HCT116 (cell line): ENCODE data around the gene RAPGEF6. TPM values are rescaled to one million over a fixed set of nuclear protein-coding genes. Genes with fewer than 3 reads are reported as not detected.

Experiments used
- ATAC-seq: fragments of 200-7000 bp; cut with Tn5 transposase; 2 replicates; pipeline ENCODE4 v1.9.1; 2020; ENCODE audit warnings: mild to moderate bottlenecking, moderate library complexity
- BruUV-seq: library from RNA; stranded (reverse); fragments of 400-500 nt; replicated peaks from 2 replicates; lab custom pipeline; 2021; lab: Mats Ljungman, UMichigan
- CTCF ChIA-PET: fragments of 300-600 bp; sonication (Branson Sonifier 250); formaldehyde crosslinking; loops from one replicate; lab custom pipeline; 2021; ENCODE audit warnings: antibody characterized with exemption; lab: Charles Lee
- POLR2A ChIA-PET: fragments of 300-600, 350-600 bp; sonication (Branson Sonifier 250); formaldehyde crosslinking; loops from one replicate; lab custom pipeline; 2021; ENCODE audit warnings: antibody characterized with exemption; lab: Charles Lee
- RAD21 ChIA-PET, 2 experiments: fragments of 300-600 bp; sonication (Branson Sonifier 250); formaldehyde crosslinking; loops; one replicate each; lab custom pipeline; 2023; ENCODE audit warnings: low total read pairs in 2 of 2; ENCODE audit not compliant: uncharacterized antibody in 2 of 2, unreplicated experiment in 2 of 2, low non-redundant PET in 1 of 2; lab: Charles Lee
- DNase-seq: peaks from one replicate; pipeline ENCODE4 v3.0.0-alpha.2; 2010; ENCODE audit warnings: low read depth, low spot score
- H2AFZ ChIP-seq: fragments of 200-600 bp; shearing (Covaris generic), sonication (generic); 2 replicates; pipeline ENCODE4 v1.6.1; 2017; ENCODE audit warnings: low read depth, mixed run types, mixed read lengths, antibody characterized with exemption, low read length; ENCODE audit not compliant: poor library complexity, severe bottlenecking
- H3K27ac ChIP-seq: 2 replicates; pipeline ENCODE4 v1.5.1; 2012; ENCODE audit warnings: low read depth, low read length
- H3K27me3 ChIP-seq: fragments of 200-600 bp; sonication (generic); 2 replicates; pipeline ENCODE4 v1.6.1; 2016; ENCODE audit warnings: mixed run types, low read length, mixed read lengths; ENCODE audit not compliant: insufficient read depth
- H3K36me3 ChIP-seq, 2 experiments: fragments of 200-500 bp in 1 of 2; fragments of 200-600 bp in 1 of 2; sonication (Bioruptor generic) in 1 of 2; sonication (generic) in 1 of 2; 2 replicates each; pipeline versions ENCODE4 v1.5.1 to v1.6.1; 2014 to 2016; ENCODE audit warnings: low read length in 2 of 2, inconsistent platforms in 1 of 2, mixed read lengths in 1 of 2, mixed run types in 1 of 2; ENCODE audit not compliant: insufficient read depth in 2 of 2, control insufficient read depth in 1 of 2
- H3K4me1 ChIP-seq, 2 experiments: fragments of 200-600 bp in 1 of 2; sonication (generic) in 1 of 2; 2 replicates each; pipeline versions ENCODE4 v1.5.1 to v1.6.1; 2012 to 2017; ENCODE audit warnings: low read length in 2 of 2, inconsistent platforms in 1 of 2, mild to moderate bottlenecking in 1 of 2, mixed read lengths in 1 of 2, mixed run types in 1 of 2, moderate library complexity in 1 of 2; ENCODE audit not compliant: insufficient read depth in 2 of 2, control insufficient read depth in 1 of 2
- H3K4me2 ChIP-seq: fragments of 200-600 bp; sonication (generic); 2 replicates; pipeline ENCODE4 v1.6.1; 2017; ENCODE audit warnings: mixed run types, low read length, mixed read lengths
- H3K4me3 ChIP-seq, 2 experiments: fragments of 200-600 bp in 1 of 2; sonication (generic) in 1 of 2; replicated peaks in 1 of 2; 2 replicates each; pipeline ENCODE4 v1.5.1; 2011 to 2016; ENCODE audit warnings: low read length in 2 of 2, control low read depth in 1 of 2, low read depth in 1 of 2, mild to moderate bottlenecking in 1 of 2, mixed read lengths in 1 of 2, mixed run types in 1 of 2
- H3K79me2 ChIP-seq: fragments of 200-600 bp; sonication (generic); 2 replicates; pipeline ENCODE4 v1.6.1; 2017; ENCODE audit warnings: mild to moderate bottlenecking, mixed run types, low read length, moderate library complexity, mixed read lengths; ENCODE audit not compliant: insufficient read depth
- H3K9ac ChIP-seq: fragments of 200-600 bp; sonication (generic); 2 replicates; pipeline ENCODE4 v1.6.1; 2016; ENCODE audit warnings: low read length, mixed read lengths
- H3K9me2 ChIP-seq: fragments of 200-600 bp; sonication (generic), shearing (Covaris generic); 2 replicates; pipeline ENCODE4 v1.6.1; 2017; ENCODE audit warnings: mixed run types, mild to moderate bottlenecking, moderate library complexity; ENCODE audit not compliant: insufficient read depth
- H3K9me3 ChIP-seq, 2 experiments: fragments of 200-500 bp in 1 of 2; fragments of 200-600 bp in 1 of 2; sonication (Bioruptor generic) in 1 of 2; sonication (generic) in 1 of 2; 2 replicates each; pipeline ENCODE4 v1.6.1; 2014 to 2017; ENCODE audit warnings: low read length in 2 of 2, mixed read lengths in 2 of 2, inconsistent platforms in 1 of 2, low read depth in 1 of 2, mild to moderate bottlenecking in 1 of 2, mixed run types in 1 of 2, moderate library complexity in 1 of 2; ENCODE audit not compliant: control insufficient read depth in 1 of 2, insufficient read depth in 1 of 2
- H4K20me1 ChIP-seq: fragments of 200-600 bp; sonication (generic), shearing (Covaris generic); 2 replicates; pipeline ENCODE4 v1.6.1; 2017; ENCODE audit warnings: mixed run types, mild to moderate bottlenecking, moderate library complexity; ENCODE audit not compliant: insufficient read depth
- ATF3 ChIP-seq: IDR thresholded peaks from 2 replicates; pipeline ENCODE4 v1.6.1; 2012
- CEBPB ChIP-seq: IDR thresholded peaks from 2 replicates; pipeline ENCODE4 v1.6.1; 2012; ENCODE audit warnings: low read depth
- EGR1 ChIP-seq: IDR thresholded peaks from 2 replicates; pipeline ENCODE4 v1.6.1; 2012; ENCODE audit warnings: low read depth
- ELF1 ChIP-seq: IDR thresholded peaks from 2 replicates; pipeline ENCODE4 v1.6.1; 2012; ENCODE audit warnings: low read depth, borderline replicate concordance
- POLR2AphosphoS5 ChIP-seq: IDR thresholded peaks from 2 replicates; pipeline ENCODE4 v1.6.1; 2011; ENCODE audit warnings: mild to moderate bottlenecking, low read depth, low read length, moderate library complexity
- RAD21 ChIP-seq: IDR thresholded peaks from 2 replicates; pipeline ENCODE4 v1.6.1; 2012; ENCODE audit warnings: low read depth, mild to moderate bottlenecking
- SIN3A ChIP-seq: IDR thresholded peaks from 2 replicates; pipeline ENCODE4 v1.6.1; 2012; ENCODE audit warnings: low read depth
- SRF ChIP-seq: IDR thresholded peaks from 2 replicates; pipeline ENCODE4 v1.6.1; 2012; ENCODE audit warnings: low read depth
- YY1 ChIP-seq: IDR thresholded peaks from 2 replicates; pipeline ENCODE4 v1.6.1; 2011; ENCODE audit warnings: low read length, low read depth, moderate library complexity, mild to moderate bottlenecking; ENCODE audit not compliant: insufficient replicate concordance; ENCODE audit errors: extremely low read depth
- intact Hi-C: fragments of 100-400 bp; cut with micrococcal nuclease; formaldehyde crosslinking; loops from 2 replicates; pipeline ENCODE4 v1.10.0; 2022
- total RNA-seq: library from RNA; stranded (reverse); gene quantifications from one replicate; pipeline ENCODE4 v1.2.1, GENCODE V29; 2021; ENCODE audit not compliant: unreplicated experiment
- TF ChIP-seq, protein P1 (sequence below), 3 experiments: fragments of 200-600 bp in 1 of 3; sonication (generic) in 1 of 3; IDR thresholded peaks in 2 of 3; conservative IDR thresholded peaks in 1 of 3; 2 replicates each; pipeline ENCODE4 v1.5.1; 2012 to 2017; ENCODE audit warnings: low read depth in 2 of 3, low read length in 2 of 3, antibody characterized with exemption in 1 of 3, borderline replicate concordance in 1 of 3, control low read depth in 1 of 3, mild to moderate bottlenecking in 1 of 3, mixed read lengths in 1 of 3, mixed run types in 1 of 3, moderate library complexity in 1 of 3; ENCODE audit not compliant: insufficient read depth in 1 of 3

Gene RAPGEF6
- total RNA-seq, 1 experiment from 2014 or later = 18.4 TPM

DNA sequence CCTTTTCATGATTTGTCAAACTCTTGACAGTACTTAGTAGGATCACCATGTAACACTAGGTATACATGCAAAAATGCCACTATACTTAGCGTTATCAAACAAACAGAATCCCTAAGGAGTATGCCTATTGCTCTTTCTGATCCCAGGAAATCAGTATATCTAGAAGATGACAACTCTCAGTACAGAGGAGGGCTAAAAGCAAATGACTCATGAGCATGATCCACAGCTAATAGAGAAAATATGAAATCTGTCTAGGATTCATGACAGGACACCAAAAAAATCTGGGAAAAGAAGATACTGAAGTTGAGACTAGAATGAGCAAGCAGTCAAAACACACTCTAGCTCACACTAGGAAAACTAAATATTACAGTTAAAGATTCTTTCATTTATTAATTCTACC, 89.2 kb downstream of the RAPGEF6 start:
- no TSS peak for BruUV-seq
- no peak overlapping the region for H3K9ac ChIP-seq
- no peak for ATAC-seq
- no peak overlapping the region for H3K4me3 ChIP-seq
- RAD21 ChIA-PET = no interaction called here
- H3K9me3 ChIP-seq = no peaks in the 10 kb centered on the region
- TF ChIP-seq EGR1 (no peak), CEBPB (no peak), SIN3A (no peak), POLR2AphosphoS5 (no peak), ATF3 (no peak), ELF1 (no peak), YY1 (no peak), SRF (no peak), RAD21 (no peak)
- TF ChIP-seq, protein P1, sequence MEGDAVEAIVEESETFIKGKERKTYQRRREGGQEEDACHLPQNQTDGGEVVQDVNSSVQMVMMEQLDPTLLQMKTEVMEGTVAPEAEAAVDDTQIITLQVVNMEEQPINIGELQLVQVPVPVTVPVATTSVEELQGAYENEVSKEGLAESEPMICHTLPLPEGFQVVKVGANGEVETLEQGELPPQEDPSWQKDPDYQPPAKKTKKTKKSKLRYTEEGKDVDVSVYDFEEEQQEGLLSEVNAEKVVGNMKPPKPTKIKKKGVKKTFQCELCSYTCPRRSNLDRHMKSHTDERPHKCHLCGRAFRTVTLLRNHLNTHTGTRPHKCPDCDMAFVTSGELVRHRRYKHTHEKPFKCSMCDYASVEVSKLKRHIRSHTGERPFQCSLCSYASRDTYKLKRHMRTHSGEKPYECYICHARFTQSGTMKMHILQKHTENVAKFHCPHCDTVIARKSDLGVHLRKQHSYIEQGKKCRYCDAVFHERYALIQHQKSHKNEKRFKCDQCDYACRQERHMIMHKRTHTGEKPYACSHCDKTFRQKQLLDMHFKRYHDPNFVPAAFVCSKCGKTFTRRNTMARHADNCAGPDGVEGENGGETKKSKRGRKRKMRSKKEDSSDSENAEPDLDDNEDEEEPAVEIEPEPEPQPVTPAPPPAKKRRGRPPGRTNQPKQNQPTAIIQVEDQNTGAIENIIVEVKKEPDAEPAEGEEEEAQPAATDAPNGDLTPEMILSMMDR (IDR thresholded peaks at IDR 0.05 in 2 of 3, conservative IDR thresholded peaks at IDR 0.05 in 1 of 3; ENCODE audit: borderline replicate concordance in 1 of 3, insufficient read depth in 1 of 3, low read depth in 2 of 3, low read length in 2 of 3) = no peak
- TF ChIP-seq, all 23 proteins: peak for 0
- no peak overlapping the region for H3K27ac ChIP-seq
- H3K27me3 ChIP-seq = no peaks in the 10 kb centered on the region
- no peak for DNase-seq
- H4K20me1 ChIP-seq = 0 out of 2 replicates have a peak, but pooled peaks cover 3% of the 10 kb centered on the region
- H3K79me2 ChIP-seq = peaks cover 7% of the 10 kb centered on the region; the same call in 1 of the 2 replicates
- H3K4me1 ChIP-seq = no peaks in the 10 kb centered on the region
- ChIA-PET CTCF (no interaction called here), POLR2A (no interaction called here)
- no peaks in the 10 kb centered on the region for H3K36me3 ChIP-seq
- H3K4me2 ChIP-seq = no peak overlapping the region
- intact Hi-C loops = no loop called here
- H2AFZ ChIP-seq = no peak overlapping the region
- no peaks in the 10 kb centered on the region for H3K9me2 ChIP-seq
